Measurements from ENCODE around the gene ADNP2. TPM values are rescaled to one million over a fixed set of nuclear protein-coding genes. Genes with fewer than 3 reads are reported as not detected.

The ADNP2 gene
- 10 to 100 TPM; 17.5 to 20.1 TPM for total RNA-seq
- 1 to 10 TPM; 3.1 to 5.2 TPM for polyA plus RNA-seq
- long read RNA-seq, donor 1, partial matches to known transcripts, result 0 of 36 reads
- long read RNA-seq, donor 1, other reads (novel, unspliced or antisense), result 36 of 36 reads
- long read RNA-seq, donor 2, full-length matches to known transcripts, result 3 of 12 reads
- long read RNA-seq, donor 2, partial matches to known transcripts, result 1 of 12 reads
- long read RNA-seq, donor 2, other reads (novel, unspliced or antisense), result 8 of 12 reads

DNA sequence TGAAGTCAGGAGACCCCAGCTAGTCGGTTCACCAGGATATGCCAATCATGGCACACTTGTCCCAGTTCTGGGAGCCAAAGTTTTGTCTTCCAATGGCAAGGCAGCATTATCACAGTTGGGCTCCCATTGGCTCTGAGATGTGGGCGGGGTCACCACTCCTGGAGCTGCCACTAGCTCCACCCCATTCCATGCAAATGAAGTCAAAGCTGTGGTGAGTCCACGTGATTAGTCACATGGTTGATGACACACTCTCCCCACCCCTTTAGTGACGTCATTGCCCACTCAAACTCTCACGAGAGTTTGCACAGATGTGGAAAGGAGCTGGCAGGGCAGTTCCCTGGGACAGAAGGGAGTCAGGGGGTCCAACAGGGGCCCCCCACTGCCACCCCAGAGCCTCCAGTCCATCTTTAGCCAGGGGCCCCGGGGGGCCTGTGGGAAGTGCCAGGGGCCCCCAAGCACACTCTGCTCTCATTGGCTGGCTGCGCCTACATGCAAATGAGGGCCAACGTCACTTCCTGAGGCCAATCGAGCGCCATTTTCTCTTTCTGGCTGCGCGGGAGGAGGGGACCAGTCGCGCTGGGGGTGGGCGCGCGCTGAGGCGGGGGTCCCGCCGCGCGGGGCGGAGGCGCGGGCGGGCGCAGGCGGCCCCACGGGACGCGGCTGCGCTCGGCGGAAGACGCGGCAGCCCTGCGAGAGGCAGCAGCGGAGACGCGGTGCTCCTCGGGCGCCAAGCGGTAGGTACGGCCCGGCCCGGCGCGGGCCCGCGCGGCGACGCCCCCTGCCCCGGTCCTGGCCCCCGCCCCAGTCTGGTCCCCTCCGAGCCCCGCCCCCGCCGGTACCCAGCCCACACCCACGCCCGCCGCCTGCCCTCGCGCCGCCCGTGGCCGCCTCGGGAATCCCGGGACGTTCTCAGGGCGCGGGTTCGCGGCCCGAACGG lies at the start of gene ADNP2:
Gene ADNP2, plus strand, starts transcription at position 524 of the 937 bp plus-strand sequence. CDS start 8,281 bp downstream, outside the sequence.
- no peaks in the 10 kb centered on the region for H3K27me3 ChIP-seq (ENCODE audit: control insufficient read depth in 1 of 2, insufficient read depth in 2 of 2, low read length in 1 of 2)
- peak; percentile 87 for ATAC-seq (ENCODE audit: low FRiP score)
- H3K27ac ChIP-seq (ENCODE audit: low read depth in 1 of 2, low read length in 2 of 2), result peak within 1 kb of the TSS; percentile 96 to 98
- WGBS, 2 donors, result 2% methylated on average over 37 to 76 of the region's 76 CpGs
- no peaks in the 10 kb centered on the region for H3K9me3 ChIP-seq (ENCODE audit: control insufficient read depth, low read length)
- peak; percentile 88 to 90 for DNase-seq
- H3K4me1 ChIP-seq (ENCODE audit: control insufficient read depth in 1 of 2, insufficient read depth in 2 of 2, low read length in 2 of 2), result no peaks in the 10 kb centered on the region
- H3K4me3 ChIP-seq (ENCODE audit: low read length in 2 of 2), result peak within 1 kb of the TSS; percentile 97 to 99
- no peaks in the 10 kb centered on the region for H3K36me3 ChIP-seq (ENCODE audit: control insufficient read depth in 1 of 2, insufficient read depth in 2 of 2, low read length in 1 of 2)
- intact Hi-C loops (cut with DNase I), result loop anchor here (1.0 to 10.0 kb wide), 4 partner anchors 75 to 434 kb away; partner anchors contain the start of genes TXNL4A (in 2 of the 2), CTDP1 (in 1 of the 2) and RBFA (in 1 of the 2)

GRCh38 chr18:80059945-80060344 lies 49.1 kb upstream of the ADNP2 start:
- no peak overlapping the region for H3K4me3 ChIP-seq (ENCODE audit: low read length in 2 of 2)
- H3K4me1 ChIP-seq (ENCODE audit: control insufficient read depth in 1 of 2, insufficient read depth in 2 of 2, low read length in 2 of 2), result no peaks in the 10 kb centered on the region
- no peaks in the 10 kb centered on the region for H3K36me3 ChIP-seq (ENCODE audit: control insufficient read depth in 1 of 2, insufficient read depth in 2 of 2, low read length in 1 of 2)
- no peak overlapping the region for H3K27ac ChIP-seq (ENCODE audit: low read depth in 1 of 2, low read length in 2 of 2)
- intact Hi-C loops (cut with DNase I), result no loop called here
- DNase-seq, result no peak
- no peak for ATAC-seq (ENCODE audit: low FRiP score)
- H3K27me3 ChIP-seq (ENCODE audit: control insufficient read depth in 1 of 2, insufficient read depth in 2 of 2, low read length in 1 of 2), result no peaks in the 10 kb centered on the region
- peaks cover 3% of the 10 kb centered on the region for H3K9me3 ChIP-seq (ENCODE audit: control insufficient read depth, low read length)
- WGBS, 2 donors, result 70 to 83% methylated on average over 6 of the region's 6 CpGs

GRCh38 chr18:80065705-80066104 lies 43.4 kb upstream of the ADNP2 start:
- no peaks in the 10 kb centered on the region for H3K4me1 ChIP-seq (ENCODE audit: control insufficient read depth in 1 of 2, insufficient read depth in 2 of 2, low read length in 2 of 2)
- H3K27ac ChIP-seq (ENCODE audit: low read depth in 1 of 2, low read length in 2 of 2), result no peak overlapping the region
- ATAC-seq (ENCODE audit: low FRiP score) (no peak), DNase-seq (no peak)
- no peak overlapping the region for H3K4me3 ChIP-seq (ENCODE audit: low read length in 2 of 2)
- intact Hi-C loops (cut with DNase I), result no loop called here
- H3K36me3 ChIP-seq (ENCODE audit: control insufficient read depth in 1 of 2, insufficient read depth in 2 of 2, low read length in 1 of 2), result no peaks in the 10 kb centered on the region
- H3K27me3 ChIP-seq (ENCODE audit: control insufficient read depth in 1 of 2, insufficient read depth in 2 of 2, low read length in 1 of 2), result no peaks in the 10 kb centered on the region
- WGBS, 2 donors, result 82 to 86% methylated on average over 9 of the region's 9 CpGs
- no peaks in the 10 kb centered on the region for H3K9me3 ChIP-seq (ENCODE audit: control insufficient read depth, low read length)

DNA sequence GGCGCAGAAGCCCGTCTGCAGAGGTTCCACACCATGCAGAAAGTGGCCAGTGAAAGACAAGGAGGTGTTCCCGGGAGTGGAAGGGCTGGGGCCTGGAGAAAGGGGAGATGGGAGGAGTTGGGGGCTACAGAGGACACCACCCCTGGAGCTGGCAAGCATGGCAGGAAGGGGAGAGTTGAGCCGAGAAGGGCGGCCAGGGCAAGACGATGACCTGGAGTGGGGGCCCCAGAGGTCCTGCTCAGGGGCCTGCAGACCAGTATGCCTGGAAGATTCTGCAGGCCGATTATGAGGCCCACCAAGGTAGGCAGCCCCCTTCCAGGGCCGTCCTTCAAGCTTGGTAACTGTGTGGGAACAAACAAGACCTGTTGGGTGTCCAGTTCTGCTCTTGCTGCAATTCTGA lies 41.7 kb upstream of the ADNP2 start:
- no peaks in the 10 kb centered on the region for H3K4me1 ChIP-seq (ENCODE audit: control insufficient read depth in 1 of 2, insufficient read depth in 2 of 2, low read length in 2 of 2)
- no peaks in the 10 kb centered on the region for H3K9me3 ChIP-seq (ENCODE audit: control insufficient read depth, low read length)
- no peak overlapping the region for H3K4me3 ChIP-seq (ENCODE audit: low read length in 2 of 2)
- H3K27me3 ChIP-seq (ENCODE audit: control insufficient read depth in 1 of 2, insufficient read depth in 2 of 2, low read length in 1 of 2), result no peaks in the 10 kb centered on the region
- intact Hi-C loops (cut with DNase I), result no loop called here
- no peak overlapping the region for H3K27ac ChIP-seq (ENCODE audit: low read depth in 1 of 2, low read length in 2 of 2)
- no peak for ATAC-seq (ENCODE audit: low FRiP score)
- no peaks in the 10 kb centered on the region for H3K36me3 ChIP-seq (ENCODE audit: control insufficient read depth in 1 of 2, insufficient read depth in 2 of 2, low read length in 1 of 2)
- WGBS, 2 donors, result 93 to 94% methylated on average over 8 of the region's 8 CpGs
- DNase-seq, result no peak

GRCh38 chr18:80067897-80068296 lies 41.2 kb upstream of the ADNP2 start:
- Histone ChIP-seq H3K27ac (ENCODE audit: low read depth in 1 of 2, low read length in 2 of 2) (no peak overlapping the region), H3K4me1 (ENCODE audit: control insufficient read depth in 1 of 2, insufficient read depth in 2 of 2, low read length in 2 of 2) (no peaks in the 10 kb centered on the region), H3K9me3 (ENCODE audit: control insufficient read depth, low read length) (no peaks in the 10 kb centered on the region), H3K27me3 (ENCODE audit: control insufficient read depth in 1 of 2, insufficient read depth in 2 of 2, low read length in 1 of 2) (no peaks in the 10 kb centered on the region), H3K4me3 (ENCODE audit: low read length in 2 of 2) (no peak overlapping the region), H3K36me3 (ENCODE audit: control insufficient read depth in 1 of 2, insufficient read depth in 2 of 2, low read length in 1 of 2) (no peaks in the 10 kb centered on the region)
- no peak for DNase-seq
- no peak for ATAC-seq (ENCODE audit: low FRiP score)
- intact Hi-C loops (cut with DNase I), result no loop called here
- WGBS, 2 donors, result 95 to 96% methylated on average over 10 of the region's 10 CpGs

- no peak for DNase-seq
- WGBS, 2 donors, result 76 to 85% methylated on average over 10 of the region's 10 CpGs
- intact Hi-C loops (cut with DNase I), result no loop called here
Observed at GRCh38 chr18:80068571-80069272, 40.3 kb upstream of the ADNP2 start.

DNA sequence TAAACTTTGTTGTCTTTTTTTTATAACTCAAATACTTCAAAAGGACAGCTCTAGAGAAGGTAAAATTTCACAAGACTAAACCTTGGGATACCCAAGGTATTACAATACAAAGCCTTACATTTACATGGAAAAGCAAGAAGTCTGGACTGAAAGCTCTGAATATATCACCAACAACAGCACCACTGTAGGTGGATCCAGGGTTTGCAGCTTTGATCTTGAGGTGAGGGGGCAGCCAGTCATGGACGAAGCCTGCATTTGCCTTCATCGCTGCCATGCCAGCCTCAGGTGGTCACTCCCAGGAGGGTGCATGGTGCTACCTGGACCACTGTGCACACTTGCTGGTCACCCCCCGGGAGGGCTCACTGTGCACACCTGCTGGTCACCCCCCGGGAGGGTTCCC lies 38.2 kb upstream of the ADNP2 start:
- H3K4me3 ChIP-seq (ENCODE audit: low read length in 2 of 2), result no peak overlapping the region
- H3K36me3 ChIP-seq (ENCODE audit: control insufficient read depth in 1 of 2, insufficient read depth in 2 of 2, low read length in 1 of 2), result no peaks in the 10 kb centered on the region
- no peaks in the 10 kb centered on the region for H3K27me3 ChIP-seq (ENCODE audit: control insufficient read depth in 1 of 2, insufficient read depth in 2 of 2, low read length in 1 of 2)
- ATAC-seq (ENCODE audit: low FRiP score) (no peak), DNase-seq (no peak)
- H3K4me1 ChIP-seq (ENCODE audit: control insufficient read depth in 1 of 2, insufficient read depth in 2 of 2, low read length in 2 of 2), result no peaks in the 10 kb centered on the region
- no peaks in the 10 kb centered on the region for H3K9me3 ChIP-seq (ENCODE audit: control insufficient read depth, low read length)
- H3K27ac ChIP-seq (ENCODE audit: low read depth in 1 of 2, low read length in 2 of 2), result no peak overlapping the region
- 96 to 100% methylated on average over 3 to 4 of the region's 4 CpGs for WGBS, 2 donors
- intact Hi-C loops (cut with DNase I), result no loop called here

More at GRCh38 chr18:80068571-80069272, 40.3 kb upstream of the ADNP2 start:
- Histone ChIP-seq H3K36me3 (ENCODE audit: control insufficient read depth in 1 of 2, insufficient read depth in 2 of 2, low read length in 1 of 2) (no peaks in the 10 kb centered on the region), H3K4me3 (ENCODE audit: low read length in 2 of 2) (no peak overlapping the region), H3K27me3 (ENCODE audit: control insufficient read depth in 1 of 2, insufficient read depth in 2 of 2, low read length in 1 of 2) (no peaks in the 10 kb centered on the region), H3K4me1 (ENCODE audit: control insufficient read depth in 1 of 2, insufficient read depth in 2 of 2, low read length in 2 of 2) (no peaks in the 10 kb centered on the region), H3K9me3 (ENCODE audit: control insufficient read depth, low read length) (no peaks in the 10 kb centered on the region), H3K27ac (ENCODE audit: low read depth in 1 of 2, low read length in 2 of 2) (no peak overlapping the region)
- no peak for ATAC-seq (ENCODE audit: low FRiP score)

- 97% methylated on average over 5 of the region's 5 CpGs for WGBS, 2 donors
- no peak for DNase-seq
- intact Hi-C loops (cut with DNase I), result no loop called here
- no peak for ATAC-seq (ENCODE audit: low FRiP score)
- no peaks in the 10 kb centered on the region for H3K4me1 ChIP-seq (ENCODE audit: control insufficient read depth in 1 of 2, insufficient read depth in 2 of 2, low read length in 2 of 2)
- H3K27me3 ChIP-seq (ENCODE audit: control insufficient read depth in 1 of 2, insufficient read depth in 2 of 2, low read length in 1 of 2), result no peaks in the 10 kb centered on the region
- H3K9me3 ChIP-seq (ENCODE audit: control insufficient read depth, low read length), result no peaks in the 10 kb centered on the region
- no peak overlapping the region for H3K4me3 ChIP-seq (ENCODE audit: low read length in 2 of 2)
- no peak overlapping the region for H3K27ac ChIP-seq (ENCODE audit: low read depth in 1 of 2, low read length in 2 of 2)
- no peaks in the 10 kb centered on the region for H3K36me3 ChIP-seq (ENCODE audit: control insufficient read depth in 1 of 2, insufficient read depth in 2 of 2, low read length in 1 of 2)
Observed at GRCh38 chr18:80074183-80074582, 34.9 kb upstream of the ADNP2 start.

Data from aorta (tissue), 5 donors.